ENCODE data around the gene PJVK. TPM values are rescaled to one million over a fixed set of nuclear protein-coding genes. Genes with fewer than 3 reads are reported as not detected.
"Not testable (repeated sequence)": the region's sequence is repeated elsewhere in the genome, so short reads cannot be mapped to it uniquely, and the experiment has no call there.

PJVK gene
- total RNA-seq, 1 experiment from 2014 or later, result 1.3 TPM

GRCh38 chr2:178420463-178420999 lies 30.6 kb upstream of the PJVK start:
- DNase-seq, result no peak
- peaks cover 2% of the 10 kb centered on the region; the same call in 1 of the 2 replicates for H3K36me3 ChIP-seq
- H3K4me3 ChIP-seq, result no peak overlapping the region

GRCh38 chr2:178422097-178422496 lies 29.1 kb upstream of the PJVK start:
- Histone ChIP-seq H3K4me1 (no peaks in the 10 kb centered on the region), H3K27ac (no peak overlapping the region), H3K4me3 (no peak overlapping the region), H3K9me3 (replicated peaks) (no peaks in the 10 kb centered on the region; the same call in 1 of the 2 replicates), H3K36me3 (peaks cover 11% of the 10 kb centered on the region), H3K27me3 (no peaks in the 10 kb centered on the region)
- DNase-seq, result no peak

More at GRCh38 chr2:178420463-178420999, 30.6 kb upstream of the PJVK start:
- H3K4me1 ChIP-seq, result no peaks in the 10 kb centered on the region
- no peaks in the 10 kb centered on the region; the same call in 1 of the 2 replicates for H3K9me3 ChIP-seq (replicated peaks)
- H3K27me3 ChIP-seq, result no peaks in the 10 kb centered on the region
- no peak overlapping the region for H3K27ac ChIP-seq

- not testable (repeated sequence) for H3K27me3 ChIP-seq; H3K4me1 ChIP-seq; H3K4me3 ChIP-seq; H3K27ac ChIP-seq; DNase-seq; H3K9me3 ChIP-seq (replicated peaks)
- peaks cover 24% of the 10 kb centered on the region for H3K36me3 ChIP-seq
These were observed 27.4 kb upstream of the PJVK start for GRCh38 chr2:178423746-178424145.

- H3K9me3 ChIP-seq (replicated peaks), result no peaks in the 10 kb centered on the region; the same call in 1 of the 2 replicates
- DNase-seq, result no peak
- no peak overlapping the region for H3K27ac ChIP-seq
- H3K4me1 ChIP-seq, result no peaks in the 10 kb centered on the region
- peaks cover 40% of the 10 kb centered on the region for H3K36me3 ChIP-seq
- no peaks in the 10 kb centered on the region for H3K27me3 ChIP-seq
- H3K4me3 ChIP-seq, result no peak overlapping the region
These were observed 25.8 kb upstream of the PJVK start for GRCh38 chr2:178425255-178425827.

- no peak overlapping the region for H3K4me3 ChIP-seq
- no peaks in the 10 kb centered on the region for H3K4me1 ChIP-seq
- no peaks in the 10 kb centered on the region for H3K27me3 ChIP-seq
- H3K36me3 ChIP-seq, result peaks cover 49% of the 10 kb centered on the region
- no peaks in the 10 kb centered on the region; the same call in 1 of the 2 replicates for H3K9me3 ChIP-seq (replicated peaks)
- DNase-seq, result no peak
- H3K27ac ChIP-seq, result no peak overlapping the region
These were observed 24.8 kb upstream of the PJVK start for GRCh38 chr2:178426388-178426787.

- Histone ChIP-seq H3K4me3 (no peak overlapping the region), H3K27ac (no peak overlapping the region), H3K4me1 (no peaks in the 10 kb centered on the region), H3K9me3 (replicated peaks) (no peaks in the 10 kb centered on the region; the same call in 1 of the 2 replicates), H3K36me3 (peaks cover 60% of the 10 kb centered on the region), H3K27me3 (no peaks in the 10 kb centered on the region)
- no peak for DNase-seq
These were observed 23.7 kb upstream of the PJVK start for GRCh38 chr2:178427458-178427857.

GRCh38 chr2:178428396-178428806 lies 22.8 kb upstream of the PJVK start:
- Histone ChIP-seq H3K27ac (no peak overlapping the region), H3K9me3 (replicated peaks) (no peaks in the 10 kb centered on the region; the same call in 1 of the 2 replicates), H3K4me1 (no peaks in the 10 kb centered on the region), H3K4me3 (no peak overlapping the region), H3K36me3 (peaks cover 69% of the 10 kb centered on the region), H3K27me3 (no peaks in the 10 kb centered on the region)
- no peak for DNase-seq

- Histone ChIP-seq H3K36me3 (peaks cover 77% of the 10 kb centered on the region), H3K4me3 (no peak overlapping the region), H3K27ac (no peak overlapping the region), H3K4me1 (no peaks in the 10 kb centered on the region), H3K9me3 (replicated peaks) (no peaks in the 10 kb centered on the region; the same call in 1 of the 2 replicates), H3K27me3 (no peaks in the 10 kb centered on the region)
- no peak for DNase-seq
These were observed 21.8 kb upstream of the PJVK start for GRCh38 chr2:178429336-178429735.

- H3K36me3 ChIP-seq, result peaks cover 93% of the 10 kb centered on the region
- H3K9me3 ChIP-seq (replicated peaks), result no peaks in the 10 kb centered on the region
- no peaks in the 10 kb centered on the region for H3K4me1 ChIP-seq
- no peak overlapping the region for H3K27ac ChIP-seq
- H3K27me3 ChIP-seq, result no peaks in the 10 kb centered on the region
- no peak overlapping the region for H3K4me3 ChIP-seq
- DNase-seq, result no peak
These were observed 14.5 kb upstream of the PJVK start for GRCh38 chr2:178436662-178437061.

- DNase-seq, result no peak
- H3K27me3 ChIP-seq, result no peaks in the 10 kb centered on the region
- no peak overlapping the region for H3K4me3 ChIP-seq
- H3K9me3 ChIP-seq (replicated peaks), result no peaks in the 10 kb centered on the region
- peaks cover 95% of the 10 kb centered on the region for H3K36me3 ChIP-seq
- H3K4me1 ChIP-seq, result no peaks in the 10 kb centered on the region
- no peak overlapping the region for H3K27ac ChIP-seq
These were observed 9.8 kb upstream of the PJVK start for GRCh38 chr2:178441426-178441825.

GRCh38 chr2:178448968-178449661 lies 2.1 kb upstream of the PJVK start:
- Histone ChIP-seq H3K9me3 (replicated peaks) (no peaks in the 10 kb centered on the region), H3K4me3 (peak overlapping the region; percentile 94), H3K4me1 (no peaks in the 10 kb centered on the region), H3K27ac (no peak overlapping the region; the same call in 1 of the 2 replicates), H3K27me3 (no peaks in the 10 kb centered on the region), H3K36me3 (peaks cover 41% of the 10 kb centered on the region)
- no peak for DNase-seq

GRCh38 chr2:178449700-178450523 lies 1.3 kb upstream of the PJVK start:
- H3K4me1 ChIP-seq, result no peaks in the 10 kb centered on the region
- no peaks in the 10 kb centered on the region for H3K9me3 ChIP-seq (replicated peaks)
- H3K27ac ChIP-seq, result peak overlapping the region; percentile 97
- peak in 1 of 2 experiments; percentile 34 for DNase-seq
- H3K4me3 ChIP-seq, result peak overlapping the region; percentile 94
- peaks cover 33% of the 10 kb centered on the region for H3K36me3 ChIP-seq
- H3K27me3 ChIP-seq, result no peaks in the 10 kb centered on the region

- H3K4me3 ChIP-seq, result peak overlapping the region; percentile 94
- no peaks in the 10 kb centered on the region for H3K4me1 ChIP-seq
- H3K36me3 ChIP-seq, result peaks cover 29% of the 10 kb centered on the region
- peak; percentile 87 to 90 for DNase-seq
- peak overlapping the region; percentile 97 for H3K27ac ChIP-seq
- H3K9me3 ChIP-seq (replicated peaks), result no peaks in the 10 kb centered on the region
- H3K27me3 ChIP-seq, result no peaks in the 10 kb centered on the region
These were observed 729 bp upstream of the PJVK start for GRCh38 chr2:178450524-178450773.

GRCh38 chr2:178452334-178452733 lies 1.2 kb downstream of the PJVK start:
- DNase-seq, result no peak
- peaks cover 12% of the 10 kb centered on the region for H3K36me3 ChIP-seq
- no peaks in the 10 kb centered on the region for H3K9me3 ChIP-seq (replicated peaks)
- H3K4me3 ChIP-seq, result peak overlapping the region; percentile 94
- H3K27ac ChIP-seq, result no peak overlapping the region; the same call in 1 of the 2 replicates
- no peaks in the 10 kb centered on the region for H3K27me3 ChIP-seq
- H3K4me1 ChIP-seq, result no peaks in the 10 kb centered on the region

- no peak overlapping the region for H3K4me3 ChIP-seq
- no peaks in the 10 kb centered on the region for H3K9me3 ChIP-seq (replicated peaks)
- H3K27ac ChIP-seq, result no peak overlapping the region
- DNase-seq, result peak in 1 of 2 experiments; percentile 16
- H3K4me1 ChIP-seq, result no peaks in the 10 kb centered on the region
- no peaks in the 10 kb centered on the region for H3K27me3 ChIP-seq
- peaks cover 9% of the 10 kb centered on the region for H3K36me3 ChIP-seq
These were observed 1.7 kb downstream of the PJVK start for GRCh38 chr2:178452870-178453269.
